ENCODE measurements around the gene ADAMTS8. TPM values are rescaled to one million over a fixed set of nuclear protein-coding genes. Genes with fewer than 3 reads are reported as not detected.

The ADAMTS8 gene
- total RNA-seq, 1 experiment from 2014 or later: not detected

DNA sequence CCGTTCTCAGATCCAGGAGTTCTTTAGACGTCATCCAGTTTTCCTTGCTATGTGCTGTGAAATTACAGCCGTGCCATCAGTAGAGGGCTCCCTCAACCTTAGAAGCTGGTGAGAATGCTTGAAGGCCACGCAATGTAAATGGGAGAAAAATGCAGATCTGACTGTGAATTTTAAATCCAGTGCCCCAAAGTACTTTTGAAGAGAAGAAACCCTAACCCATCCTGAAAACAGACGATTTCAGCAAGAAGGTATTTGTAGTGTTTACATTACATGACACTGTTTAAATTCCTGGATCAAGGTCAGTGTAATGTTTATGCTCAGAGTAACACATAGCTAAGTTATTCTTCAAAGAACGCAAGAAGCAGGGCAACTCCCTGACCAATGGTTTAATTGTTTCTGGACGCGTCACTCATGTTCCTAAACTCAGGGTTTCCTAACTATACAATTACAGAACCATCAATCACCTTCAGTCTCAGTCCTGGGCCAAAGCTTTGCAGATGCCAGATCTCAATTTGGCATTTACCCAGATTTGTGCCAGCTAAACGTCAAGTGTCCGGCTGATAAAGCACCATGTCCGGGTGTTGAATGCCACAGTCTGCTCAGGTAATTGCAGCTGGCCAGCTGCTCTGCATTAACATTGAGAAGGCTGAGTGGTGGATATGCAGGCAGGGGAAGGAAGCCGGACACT is 38.2 kb downstream of the ADAMTS8 start:
- Histone ChIP-seq H3K4me1 (ENCODE audit: insufficient read depth, low read length) (peaks cover 10% of the 10 kb centered on the region), H3K4me2 (ENCODE audit: low read length) (peak overlapping the region; percentile 46), H3K27me3 (ENCODE audit: low read length) (0 out of 2 replicates have a peak, but pooled peaks cover 9% of the 10 kb centered on the region), H3K27ac (ENCODE audit: low read length) (no peak overlapping the region), H3K9me2 (replicated peaks; ENCODE audit: low read length) (no peaks in the 10 kb centered on the region), H2AFZ (ENCODE audit: low read length) (peak overlapping the region; percentile 9; the same call in 1 of the 2 replicates), H3K4me3 (ENCODE audit: low read length) (no peak overlapping the region), H3K9me3 (ENCODE audit: low read length) (no peaks in the 10 kb centered on the region), H3K9ac (ENCODE audit: low read length) (no peak overlapping the region), H3K79me2 (ENCODE audit: low read length) (no peaks in the 10 kb centered on the region), H3F3A (ENCODE audit: low read length, unreplicated experiment) (no peaks in the 10 kb centered on the region), H4K20me1 (ENCODE audit: low read length) (no peaks in the 10 kb centered on the region), H3K36me3 (ENCODE audit: low read depth, low read length) (no peaks in the 10 kb centered on the region)
- POLR2A ChIA-PET (ENCODE audit: unreplicated experiment): interaction anchor here (0.6 to 0.8 kb wide), 5 partner anchors 36 to 451 kb away, joined by 3 to 4 read pairs (median 3); no protein-coding TSS in a partner anchor
- DNase-seq (peak; percentile 78), ATAC-seq (peak; percentile 98)
- intact Hi-C loops (cut with micrococcal nuclease): loop anchor here (1.0 to 5.0 kb wide), 3 partner anchors 23 to 78 kb away; partner anchors contain the start of gene ZBTB44
- BruUV-seq (replicated peaks): no TSS peak
- CTCF ChIA-PET: interaction anchor here (0.6 to 1.4 kb wide), 7 partner anchors 18 to 513 kb away, joined by 3 to 6 read pairs (median 4); no protein-coding TSS in a partner anchor
- TF ChIP-seq, protein P1, sequence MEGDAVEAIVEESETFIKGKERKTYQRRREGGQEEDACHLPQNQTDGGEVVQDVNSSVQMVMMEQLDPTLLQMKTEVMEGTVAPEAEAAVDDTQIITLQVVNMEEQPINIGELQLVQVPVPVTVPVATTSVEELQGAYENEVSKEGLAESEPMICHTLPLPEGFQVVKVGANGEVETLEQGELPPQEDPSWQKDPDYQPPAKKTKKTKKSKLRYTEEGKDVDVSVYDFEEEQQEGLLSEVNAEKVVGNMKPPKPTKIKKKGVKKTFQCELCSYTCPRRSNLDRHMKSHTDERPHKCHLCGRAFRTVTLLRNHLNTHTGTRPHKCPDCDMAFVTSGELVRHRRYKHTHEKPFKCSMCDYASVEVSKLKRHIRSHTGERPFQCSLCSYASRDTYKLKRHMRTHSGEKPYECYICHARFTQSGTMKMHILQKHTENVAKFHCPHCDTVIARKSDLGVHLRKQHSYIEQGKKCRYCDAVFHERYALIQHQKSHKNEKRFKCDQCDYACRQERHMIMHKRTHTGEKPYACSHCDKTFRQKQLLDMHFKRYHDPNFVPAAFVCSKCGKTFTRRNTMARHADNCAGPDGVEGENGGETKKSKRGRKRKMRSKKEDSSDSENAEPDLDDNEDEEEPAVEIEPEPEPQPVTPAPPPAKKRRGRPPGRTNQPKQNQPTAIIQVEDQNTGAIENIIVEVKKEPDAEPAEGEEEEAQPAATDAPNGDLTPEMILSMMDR (conservative IDR thresholded peaks at IDR 0.05; ENCODE audit: low read depth, low read length): peak; percentile 90
- no peak for TF ChIP-seq EZH2 (IDR thresholded peaks at IDR 0.05; ENCODE audit: low read length, unreplicated experiment)

DNA sequence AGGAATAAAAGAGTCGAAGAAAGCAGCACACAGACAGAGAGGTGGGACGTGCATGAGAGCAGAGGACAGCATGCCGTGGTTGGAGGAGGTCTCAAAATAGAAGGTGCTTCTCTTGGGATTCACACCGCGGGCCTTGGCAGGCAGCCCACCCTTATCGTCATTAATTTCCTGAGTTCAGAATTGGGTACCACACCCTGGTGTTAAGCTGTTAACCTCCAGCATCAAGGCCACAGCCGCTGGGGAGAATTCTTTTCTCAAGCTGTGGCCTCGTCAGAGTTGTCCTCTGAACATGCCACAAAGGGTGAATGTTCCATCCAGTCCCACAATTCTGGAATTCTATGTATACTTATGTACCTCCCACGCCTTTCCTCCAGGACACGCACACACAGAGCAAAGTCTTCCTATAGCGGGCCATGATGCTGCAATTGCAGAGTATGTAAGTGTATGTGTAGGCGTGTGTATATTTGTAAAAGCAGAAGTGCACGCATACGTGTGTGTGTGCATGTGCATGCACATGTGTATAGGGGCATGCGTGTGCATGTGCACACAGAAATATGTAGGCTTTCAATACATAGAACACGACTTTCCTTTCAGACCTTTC is 39.0 kb downstream of the ADAMTS8 start:
- no TSS peak for BruUV-seq (replicated peaks)
- H3K9ac ChIP-seq (ENCODE audit: low read length): no peak overlapping the region
- intact Hi-C loops (cut with micrococcal nuclease): no loop called here

More for the DNA sequence above, 39.0 kb downstream of the ADAMTS8 start:
- 0 out of 2 replicates have a peak, but pooled peaks cover 6% of the 10 kb centered on the region for H3K27me3 ChIP-seq (ENCODE audit: low read length)
- no peak overlapping the region for H3K4me3 ChIP-seq (ENCODE audit: low read length)
- TF ChIP-seq, protein P1 (conservative IDR thresholded peaks at IDR 0.05; ENCODE audit: low read depth, low read length): no peak
- TF ChIP-seq EZH2phosphoT487 (IDR thresholded peaks at IDR 0.05; ENCODE audit: borderline replicate concordance, low read length) (no peak), EZH2 (IDR thresholded peaks at IDR 0.05; ENCODE audit: low read length, unreplicated experiment) (no peak)
- H4K20me1 ChIP-seq (ENCODE audit: low read length): no peaks in the 10 kb centered on the region
- H3K36me3 ChIP-seq (ENCODE audit: low read depth, low read length): no peaks in the 10 kb centered on the region
- 0 out of 2 replicates have a peak overlapping the region, but pooled peaks have one; percentile 25 for H3K4me2 ChIP-seq (ENCODE audit: low read length)
- CTCF ChIA-PET: interaction anchor here (0.6 to 1.4 kb wide), 6 partner anchors 19 to 514 kb away, joined by 3 to 6 read pairs (median 4); no protein-coding TSS in a partner anchor
- H3K79me2 ChIP-seq (ENCODE audit: low read length): no peaks in the 10 kb centered on the region
- no peaks in the 10 kb centered on the region for H3F3A ChIP-seq (ENCODE audit: low read length, unreplicated experiment)
- DNase-seq: no peak
- no peak overlapping the region for H3K27ac ChIP-seq (ENCODE audit: low read length)
- no peak overlapping the region for H2AFZ ChIP-seq (ENCODE audit: low read length)
- ATAC-seq: no peak
- no peaks in the 10 kb centered on the region for H3K9me2 ChIP-seq (replicated peaks; ENCODE audit: low read length)
- POLR2A ChIA-PET (ENCODE audit: unreplicated experiment): interaction anchor here (0.7 kb wide), 1 partner anchor 174 kb away, joined by 3 read pairs; no protein-coding TSS in a partner anchor
- H3K9me3 ChIP-seq (ENCODE audit: low read length): no peaks in the 10 kb centered on the region
- H3K4me1 ChIP-seq (ENCODE audit: insufficient read depth, low read length): peaks cover 12% of the 10 kb centered on the region

Measured in PC-3 (cell line).